Measurements from ENCODE around the gene NLRP4. TPM values are rescaled to one million over a fixed set of nuclear protein-coding genes. Genes with fewer than 3 reads are reported as not detected.

Gene NLRP4
- total and polyA plus RNA-seq, 2 of the 8 experiments (the other 6 are each of a cell fraction or from before 2014, with no cell fraction given): not detected

- TF ChIP-seq MAFK (IDR thresholded peaks at IDR 0.05; ENCODE audit: low read depth, low read length) (no peak), ATF3 (IDR thresholded peaks at IDR 0.05; ENCODE audit: insufficient read depth, low read depth, low read length) (no peak)
Measured at GRCh38 chr19:55801416-55801815, 34.9 kb upstream of the NLRP4 start (continued).

Data from H1 (cell line).